ENCODE results near the gene NABP2. TPM values are rescaled to one million over a fixed set of nuclear protein-coding genes. Genes with fewer than 3 reads are reported as not detected.

Gene NABP2
- total and polyA plus RNA-seq, 12 donors = 13.5 to 27.7 (median 20.4) TPM

- ATAC-seq = peak in 3 of 8 donors; percentile 12 to 29 (median 24)
Measured at GRCh38 chr12:56204275-56204674, 19.9 kb upstream of the NABP2 start.

GRCh38 chr12:56205445-56205844 lies 18.7 kb upstream of the NABP2 start:
- Histone ChIP-seq H3K9me3 (no peaks in the 10 kb centered on the region), H3K27ac (peak overlapping the region in 6 of 10 donors; percentile 5 to 42 (median 20)), H3K4me1 (peaks cover 0 to 22% (median 3%) of the 10 kb centered on the region in 9 donors), H3K27me3 (no peaks in the 10 kb centered on the region), H3K36me3 (peaks cover 0 to 65% (median 37%) of the 10 kb centered on the region in 9 donors), H3K4me3 (no peak overlapping the region)
- TF ChIP-seq CTCF (IDR thresholded peaks at IDR 0.05) = peak in 1 of 9 donors; percentile 15
- ATAC-seq = peak in 2 of 8 donors; percentile 11 to 42
- intact Hi-C loops (cut with DNase I) = loop anchor here in 3 of 10 donors (5.0 to 10.0 kb wide), 2 partner anchors 52 to 259 kb away; partner anchors contain the start of genes SPRYD4 (in 2 of the 3) and ANKRD52 (in 1 of the 3)
- DNase-seq = no peak

More at GRCh38 chr12:56204275-56204674, 19.9 kb upstream of the NABP2 start:
- Histone ChIP-seq H3K36me3 (peaks cover 0 to 53% (median 26%) of the 10 kb centered on the region in 9 donors), H3K9me3 (no peaks in the 10 kb centered on the region), H3K4me1 (peaks cover 0 to 22% (median 3%) of the 10 kb centered on the region in 9 donors), H3K27ac (peak overlapping the region in 2 of 10 donors; percentile 33 to 42), H3K27me3 (no peaks in the 10 kb centered on the region), H3K4me3 (no peak overlapping the region)
- no peak for DNase-seq
- intact Hi-C loops (cut with DNase I) = loop anchor here in 2 of 10 donors (10.0 kb wide), 1 partner anchor 261 kb away; the partner anchor contains the start of gene SPRYD4 (in 2 of the 2)
- TF ChIP-seq CTCF (IDR thresholded peaks at IDR 0.05) = no peak

GRCh38 chr12:56206452-56207166 lies 17.5 kb upstream of the NABP2 start:
- intact Hi-C loops (cut with DNase I) = loop anchor here in 3 of 10 donors (5.0 to 10.0 kb wide), 2 partner anchors 51 to 258 kb away; partner anchors contain the start of genes SPRYD4 (in 2 of the 3) and ANKRD52 (in 1 of the 3)
- 54 to 58% methylated on average over 14 of the region's 14 CpGs for WGBS, 2 donors
- peaks cover 0 to 77% (median 49%) of the 10 kb centered on the region in 9 donors for H3K36me3 ChIP-seq
- H3K27me3 ChIP-seq = no peaks in the 10 kb centered on the region
- peak; percentile 24 to 55 for DNase-seq
- H3K9me3 ChIP-seq = no peaks in the 10 kb centered on the region
- H3K4me3 ChIP-seq = no peak overlapping the region
- TF ChIP-seq CTCF (IDR thresholded peaks at IDR 0.05) = peak in 8 of 9 donors; percentile 24 to 65 (median 57)
- H3K4me1 ChIP-seq = peaks cover 0 to 22% (median 3%) of the 10 kb centered on the region in 9 donors
- peak overlapping the region in 2 of 10 donors; percentile 16 to 42 for H3K27ac ChIP-seq
- ATAC-seq = peak; percentile 36 to 75 (median 64)

- no peak for TF ChIP-seq CTCF (IDR thresholded peaks at IDR 0.05)
- WGBS, 2 donors = 84 to 89% methylated on average over 6 of the region's 6 CpGs
- Histone ChIP-seq H3K9me3 (no peaks in the 10 kb centered on the region), H3K27ac (no peak overlapping the region), H3K27me3 (no peaks in the 10 kb centered on the region), H3K4me3 (no peak overlapping the region), H3K4me1 (peaks cover 0 to 22% (median 3%) of the 10 kb centered on the region in 9 donors), H3K36me3 (peaks cover 0 to 91% (median 63%) of the 10 kb centered on the region in 9 donors)
- ATAC-seq = no peak
- intact Hi-C loops (cut with DNase I) = loop anchor here in 3 of 10 donors (5.0 to 10.0 kb wide), 2 partner anchors 49 to 257 kb away; partner anchors contain the start of genes SPRYD4 (in 2 of the 3) and ANKRD52 (in 1 of the 3)
- no peak for DNase-seq
Measured at GRCh38 chr12:56208006-56208405, 16.1 kb upstream of the NABP2 start.

Data from heart right ventricle (tissue), 16 donors.